Measurements from ENCODE around the gene KCNMB2. TPM values are rescaled to one million over a fixed set of nuclear protein-coding genes. Genes with fewer than 3 reads are reported as not detected.

KCNMB2 gene
- total RNA-seq, 1 experiment from 2014 or later = not detected

- TF ChIP-seq E2F4 (CRISPR knock-in tag; IDR thresholded peaks at IDR 0.05; ENCODE audit: borderline replicate concordance, low read depth) (no peak), ZNF121 (CRISPR knock-in tag; IDR thresholded peaks at IDR 0.05) (no peak)
These were observed 47.8 kb downstream of the KCNMB2 start (continued) for GRCh38 chr3:178583963-178584575.

GRCh38 chr3:178584722-178585380, 48.6 kb downstream of the KCNMB2 start:
- POLR2A ChIA-PET = no interaction called here
- TF ChIP-seq E2F4 (CRISPR knock-in tag; IDR thresholded peaks at IDR 0.05; ENCODE audit: borderline replicate concordance, low read depth) (no peak), TCF7 (CRISPR knock-in tag; IDR thresholded peaks at IDR 0.05; ENCODE audit: low read depth) (no peak), AR (CRISPR knock-in tag; IDR thresholded peaks at IDR 0.05) (no peak), ZNF416 (CRISPR knock-in tag; IDR thresholded peaks at IDR 0.05) (no peak), SOX15 (CRISPR knock-in tag; IDR thresholded peaks at IDR 0.05) (no peak), ZNF425 (CRISPR knock-in tag; conservative IDR thresholded peaks at IDR 0.05) (no peak), AFF4 (CRISPR knock-in tag; IDR thresholded peaks at IDR 0.05; ENCODE audit: borderline replicate concordance) (no peak)
- Mint-ChIP-seq H3K9me3 (peaks cover 14% of the 10 kb centered on the region), H3K27me3 (ENCODE audit: low read depth) (no peaks in the 10 kb centered on the region; the same call in 1 of the 2 replicates), H3K36me3 (0 out of 2 replicates have a peak, but pooled peaks cover 3% of the 10 kb centered on the region), H3K27ac (no peak overlapping the region), H3K4me1 (no peaks in the 10 kb centered on the region), H3K4me3 (no peak overlapping the region)
- DNase-seq (ENCODE audit: low spot score) (no peak), ATAC-seq (no peak)
- CTCF ChIA-PET = interaction anchor here (0.6 kb wide), 1 partner anchor 1631 kb away, joined by 3 read pairs; no protein-coding TSS in a partner anchor

- TF ChIP-seq SOX15 (CRISPR knock-in tag; IDR thresholded peaks at IDR 0.05) = no peak
- no peak for TF ChIP-seq JAZF1 (CRISPR knock-in tag; IDR thresholded peaks at IDR 0.05)
- no peak for TF ChIP-seq HMGA2 (CRISPR knock-in tag; IDR thresholded peaks at IDR 0.05)
- no peak for TF ChIP-seq HMGXB4 (CRISPR knock-in tag; IDR thresholded peaks at IDR 0.05)
- no peak for TF ChIP-seq ZNF219 (CRISPR knock-in tag; IDR thresholded peaks at IDR 0.05; ENCODE audit: borderline replicate concordance)
- no peak for TF ChIP-seq NFATC4 (CRISPR knock-in tag; IDR thresholded peaks at IDR 0.05)
- TF ChIP-seq FOXP4 (CRISPR knock-in tag; IDR thresholded peaks at IDR 0.05) = no peak
- H3K36me3 Mint-ChIP-seq = no peaks in the 10 kb centered on the region
- ChIA-PET POLR2A (no interaction called here), CTCF (no interaction called here)
- H3K27ac Mint-ChIP-seq = no peak overlapping the region
- peaks cover 9% of the 10 kb centered on the region for H3K9me3 Mint-ChIP-seq
- no peaks in the 10 kb centered on the region for H3K4me1 Mint-ChIP-seq
- DNase-seq (ENCODE audit: low spot score) = no peak
- H3K27me3 Mint-ChIP-seq (ENCODE audit: low read depth) = no peaks in the 10 kb centered on the region; the same call in 1 of the 2 replicates
- H3K4me3 Mint-ChIP-seq = no peak overlapping the region
- no peak for ATAC-seq
These were observed 49.2 kb downstream of the KCNMB2 start for GRCh38 chr3:178585454-178585853.
